NCI-H510A treated with DMSO at 0.1 percent for 48 hours (cell line): ENCODE measurements around the gene DPP4.
"Not testable (repeated sequence)": the region's sequence is repeated elsewhere in the genome, so short reads cannot be mapped to it uniquely, and the experiment has no call there.

Experiments
- DNase-seq: peaks from one replicate; lab custom pipeline; 2025; lab: John Stamatoyannopoulos, UW

DPP4 gene

GRCh38 chr2:162057426-162057825 lies 16.6 kb downstream of the DPP4 start:
- DNase-seq, result no peak

GRCh38 chr2:162056796-162057399 lies 17.1 kb downstream of the DPP4 start:
- DNase-seq, result no peak

- no peak for DNase-seq
Observed at GRCh38 chr2:162053808-162054155, 20.2 kb downstream of the DPP4 start.

- no peak for DNase-seq
Observed at GRCh38 chr2:162053066-162053807, 20.8 kb downstream of the DPP4 start.

GRCh38 chr2:162050513-162050961 lies 23.5 kb downstream of the DPP4 start:
- no peak for DNase-seq

- not testable (repeated sequence) for DNase-seq
Observed at GRCh38 chr2:162049089-162049488, 24.9 kb downstream of the DPP4 start.

- no peak for DNase-seq
Observed at GRCh38 chr2:162044586-162044985, 29.4 kb downstream of the DPP4 start.

- no peak for DNase-seq
Observed at GRCh38 chr2:162043132-162043531, 30.9 kb downstream of the DPP4 start.

GRCh38 chr2:162041485-162041884 lies 32.5 kb downstream of the DPP4 start:
- no peak for DNase-seq

- no peak for DNase-seq
Observed at GRCh38 chr2:162038725-162039124, 35.3 kb downstream of the DPP4 start.

GRCh38 chr2:162037886-162038285 lies 36.1 kb downstream of the DPP4 start:
- DNase-seq, result no peak

GRCh38 chr2:162037028-162037795 lies 36.8 kb downstream of the DPP4 start:
- DNase-seq, result no peak

- no peak for DNase-seq
Observed at GRCh38 chr2:162035981-162036380, 38.0 kb downstream of the DPP4 start.

- DNase-seq, result no peak
Observed at GRCh38 chr2:162030363-162031190, 43.4 kb downstream of the DPP4 start.

- DNase-seq, result no peak
Observed at GRCh38 chr2:162029287-162029901, 44.6 kb downstream of the DPP4 start.

- no peak for DNase-seq
Observed at GRCh38 chr2:162028511-162028910, 45.5 kb downstream of the DPP4 start.

- no peak for DNase-seq
Observed at GRCh38 chr2:162025121-162025911, 48.7 kb downstream of the DPP4 start.

- DNase-seq, result no peak
Observed at GRCh38 chr2:162022290-162022945, 51.6 kb downstream of the DPP4 start.

GRCh38 chr2:162021516-162022058 lies 52.4 kb downstream of the DPP4 start:
- DNase-seq, result no peak

GRCh38 chr2:162018530-162018929 lies 55.5 kb downstream of the DPP4 start:
- DNase-seq, result no peak
